A673 (cell line): ENCODE measurements around the gene SF3A1. TPM values are rescaled to one million over a fixed set of nuclear protein-coding genes. Genes with fewer than 3 reads are reported as not detected.

ENCODE experiments used
- BruUV-seq: library from RNA; stranded (reverse); fragments of 400-500 nt; replicated peaks from 2 replicates; lab custom pipeline; 2021; lab: Mats Ljungman, UMichigan
- CTCF ChIA-PET: fragments of 300-600 bp; sonication (Branson Sonifier 250); formaldehyde crosslinking; loops from one replicate; lab custom pipeline; 2022; ENCODE audit warnings: antibody characterized with exemption; lab: Charles Lee
- POLR2A ChIA-PET: fragments of 300-600 bp; sonication (Branson Sonifier 250); formaldehyde crosslinking; loops from one replicate; lab custom pipeline; 2022; ENCODE audit warnings: antibody characterized with exemption; ENCODE audit not compliant: low non-redundant PET; lab: Charles Lee
- DNase-seq: peaks from one replicate; pipeline ENCODE4 v3.0.0-alpha.2; 2015; ENCODE audit warnings: low spot score
- H3K27ac ChIP-seq: fragments of 200-600 bp; sonication (generic); 2 replicates; pipeline ENCODE4 v1.5.1; 2016; ENCODE audit warnings: mixed run types, low read depth, mild to moderate bottlenecking, mixed read lengths, antibody characterized with exemption, low read length; ENCODE audit not compliant: poor library complexity, severe bottlenecking
- H3K27me3 ChIP-seq: fragments of 200-600 bp; sonication (generic); replicated peaks from 2 replicates; pipeline ENCODE4 v1.6.1; 2017; ENCODE audit warnings: mixed run types, low read depth, mild to moderate bottlenecking, mixed read lengths, antibody characterized with exemption, low read length; ENCODE audit not compliant: insufficient read depth, poor library complexity
- H3K36me3 ChIP-seq: fragments of 200-600 bp; sonication (generic); 2 replicates; pipeline ENCODE4 v1.6.1; 2016; ENCODE audit warnings: mixed run types, mild to moderate bottlenecking, mixed read lengths, antibody characterized with exemption, low read length; ENCODE audit not compliant: insufficient read depth, poor library complexity, severe bottlenecking
- H3K4me1 ChIP-seq: fragments of 200-600 bp; sonication (generic); 2 replicates; pipeline ENCODE4 v1.6.1; 2017; ENCODE audit warnings: mixed run types, mild to moderate bottlenecking, mixed read lengths, antibody characterized with exemption, low read length; ENCODE audit not compliant: insufficient read depth, poor library complexity, severe bottlenecking
- H3K4me3 ChIP-seq: fragments of 200-600 bp; sonication (generic); 2 replicates; pipeline ENCODE4 v1.5.1; 2016; ENCODE audit warnings: low read depth, mixed run types, mild to moderate bottlenecking, mixed read lengths, low read length; ENCODE audit not compliant: poor library complexity, severe bottlenecking
- H3K9me3 ChIP-seq: fragments of 200-600 bp; sonication (generic); 2 replicates; pipeline ENCODE4 v1.6.1; 2016; ENCODE audit warnings: mixed run types, low read depth, mild to moderate bottlenecking, mixed read lengths, antibody characterized with exemption, low read length; ENCODE audit not compliant: poor library complexity, severe bottlenecking
- EZH2 ChIP-seq: fragments of 200-600 bp; sonication (generic); IDR thresholded peaks from 2 replicates; pipeline ENCODE4 v1.6.1; 2017; ENCODE audit warnings: borderline replicate concordance, low read depth, mild to moderate bottlenecking, mixed read lengths, antibody characterized with exemption, low read length; ENCODE audit not compliant: poor library complexity, severe bottlenecking
- intact Hi-C: fragments of 100-400 bp; cut with micrococcal nuclease; formaldehyde crosslinking; loops from one replicate; pipeline ENCODE4 v1.10.0; 2022; ENCODE audit not compliant: unreplicated experiment
- total RNA-seq: library from RNA; stranded (reverse); gene quantifications from 2 replicates; pipeline ENCODE4 v1.2.3, GENCODE V29; 2021
- TF ChIP-seq, protein P1 (sequence below): fragments of 300-800, 200-600 bp; sonication (generic); conservative IDR thresholded peaks from 2 replicates; pipeline ENCODE4 v1.5.1; 2017; ENCODE audit warnings: low read depth, mild to moderate bottlenecking, antibody characterized with exemption, low read length, moderate library complexity, mixed read lengths

Gene SF3A1
- total RNA-seq, 1 experiment from 2014 or later: 366 TPM

DNA sequence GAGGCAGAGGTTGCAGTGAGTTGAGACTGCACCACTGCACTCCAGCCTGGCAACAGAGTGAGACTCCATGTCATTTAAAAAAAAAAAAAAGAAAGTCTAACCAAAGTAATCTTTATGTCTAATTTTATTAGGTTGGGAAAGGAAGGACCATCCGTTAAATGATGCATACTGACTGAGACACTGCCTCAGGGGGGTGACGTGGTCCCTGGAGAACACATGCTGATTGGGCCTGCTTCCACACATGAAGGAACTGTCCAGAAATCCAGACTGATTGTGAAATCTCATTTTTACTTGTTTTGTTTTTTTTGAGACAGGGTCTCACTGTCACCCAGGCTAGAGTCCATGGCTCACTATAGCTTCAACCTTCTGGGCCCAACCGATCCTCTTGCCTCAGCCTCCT, 5.5 kb downstream of the SF3A1 start:
- POLR2A ChIA-PET: no interaction called here
- BruUV-seq: no TSS peak
- CTCF ChIA-PET: no interaction called here
- Histone ChIP-seq H3K4me3 (no peak overlapping the region), H3K27ac (no peak overlapping the region), H3K4me1 (peaks cover 13% of the 10 kb centered on the region), H3K27me3 (no peaks in the 10 kb centered on the region), H3K36me3 (peaks cover 64% of the 10 kb centered on the region), H3K9me3 (no peaks in the 10 kb centered on the region)
- TF ChIP-seq, protein P1, sequence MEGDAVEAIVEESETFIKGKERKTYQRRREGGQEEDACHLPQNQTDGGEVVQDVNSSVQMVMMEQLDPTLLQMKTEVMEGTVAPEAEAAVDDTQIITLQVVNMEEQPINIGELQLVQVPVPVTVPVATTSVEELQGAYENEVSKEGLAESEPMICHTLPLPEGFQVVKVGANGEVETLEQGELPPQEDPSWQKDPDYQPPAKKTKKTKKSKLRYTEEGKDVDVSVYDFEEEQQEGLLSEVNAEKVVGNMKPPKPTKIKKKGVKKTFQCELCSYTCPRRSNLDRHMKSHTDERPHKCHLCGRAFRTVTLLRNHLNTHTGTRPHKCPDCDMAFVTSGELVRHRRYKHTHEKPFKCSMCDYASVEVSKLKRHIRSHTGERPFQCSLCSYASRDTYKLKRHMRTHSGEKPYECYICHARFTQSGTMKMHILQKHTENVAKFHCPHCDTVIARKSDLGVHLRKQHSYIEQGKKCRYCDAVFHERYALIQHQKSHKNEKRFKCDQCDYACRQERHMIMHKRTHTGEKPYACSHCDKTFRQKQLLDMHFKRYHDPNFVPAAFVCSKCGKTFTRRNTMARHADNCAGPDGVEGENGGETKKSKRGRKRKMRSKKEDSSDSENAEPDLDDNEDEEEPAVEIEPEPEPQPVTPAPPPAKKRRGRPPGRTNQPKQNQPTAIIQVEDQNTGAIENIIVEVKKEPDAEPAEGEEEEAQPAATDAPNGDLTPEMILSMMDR: no peak
- no peak for TF ChIP-seq EZH2
- DNase-seq: no peak
- intact Hi-C loops: no loop called here

DNA sequence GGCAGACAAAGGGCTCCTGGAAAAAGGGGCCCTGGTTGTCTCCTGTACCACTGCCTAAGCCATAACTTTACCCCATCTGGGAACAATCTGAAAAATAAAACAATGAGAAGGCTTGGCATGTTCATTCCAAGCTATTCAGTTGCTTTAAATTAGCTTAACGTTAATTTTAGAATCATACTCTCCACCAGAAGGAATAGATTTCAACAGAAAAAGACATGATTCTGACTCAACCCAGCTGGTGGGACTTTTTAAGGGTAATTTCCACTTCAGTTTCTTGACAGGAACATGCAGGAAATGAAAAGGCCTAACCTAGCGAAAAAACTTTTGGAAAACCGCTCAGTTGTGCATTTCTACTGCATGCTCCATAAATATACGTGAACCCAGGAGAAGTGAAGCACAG, 7.9 kb downstream of the SF3A1 start:
- ChIA-PET POLR2A (no interaction called here), CTCF (no interaction called here)
- Histone ChIP-seq H3K36me3 (peaks cover 88% of the 10 kb centered on the region), H3K4me3 (no peak overlapping the region), H3K9me3 (no peaks in the 10 kb centered on the region), H3K27me3 (no peaks in the 10 kb centered on the region), H3K4me1 (no peaks in the 10 kb centered on the region), H3K27ac (peak overlapping the region; percentile 25)
- intact Hi-C loops: loop anchor here (10.0 kb wide), 1 partner anchor 56 kb away; no protein-coding TSS in a partner anchor
- no peak for TF ChIP-seq EZH2
- TF ChIP-seq, protein P1: no peak
- DNase-seq: no peak
- BruUV-seq: no TSS peak

DNA sequence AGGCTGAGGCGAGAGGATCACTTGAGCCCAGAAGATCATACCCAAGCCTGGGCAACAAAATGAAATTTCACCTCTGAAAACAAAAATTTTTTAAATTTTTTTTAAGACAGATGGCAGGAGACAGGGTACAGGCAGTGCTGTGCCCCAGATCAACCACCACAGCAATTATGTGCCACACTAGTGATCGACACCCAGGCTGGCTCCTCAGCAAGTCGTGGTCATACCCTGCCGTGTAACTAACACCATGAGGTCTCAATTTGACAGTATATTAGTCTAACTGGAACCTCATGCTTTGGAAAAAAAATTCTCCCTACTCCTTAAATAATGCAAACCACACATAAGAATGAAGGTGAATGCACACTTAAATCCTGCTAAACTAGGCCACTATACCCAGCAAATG, 8.3 kb downstream of the SF3A1 start:
- CTCF ChIA-PET: no interaction called here
- peak overlapping the region; percentile 25 for H3K27ac ChIP-seq
- no peaks in the 10 kb centered on the region for H3K27me3 ChIP-seq
- POLR2A ChIA-PET: no interaction called here
- BruUV-seq: no TSS peak
- TF ChIP-seq, protein P1: no peak
- no peak for TF ChIP-seq EZH2
- intact Hi-C loops: loop anchor here (10.0 kb wide), 1 partner anchor 56 kb away; no protein-coding TSS in a partner anchor
- H3K4me3 ChIP-seq: no peak overlapping the region
- DNase-seq: no peak
- no peaks in the 10 kb centered on the region for H3K9me3 ChIP-seq
- peaks cover 92% of the 10 kb centered on the region for H3K36me3 ChIP-seq
- H3K4me1 ChIP-seq: no peaks in the 10 kb centered on the region
